Fibroblast of gingiva (primary cell): Measurements from ENCODE around the gene METRN.

Source experiments
- DNase-seq: peaks from one replicate; pipeline ENCODE4 v3.0.0-alpha.2; 2011; ENCODE audit warnings: low read depth

The METRN gene

GRCh38 chr16:723695-724094 lies 8.8 kb downstream of the METRN start:
- no peak for DNase-seq

DNA sequence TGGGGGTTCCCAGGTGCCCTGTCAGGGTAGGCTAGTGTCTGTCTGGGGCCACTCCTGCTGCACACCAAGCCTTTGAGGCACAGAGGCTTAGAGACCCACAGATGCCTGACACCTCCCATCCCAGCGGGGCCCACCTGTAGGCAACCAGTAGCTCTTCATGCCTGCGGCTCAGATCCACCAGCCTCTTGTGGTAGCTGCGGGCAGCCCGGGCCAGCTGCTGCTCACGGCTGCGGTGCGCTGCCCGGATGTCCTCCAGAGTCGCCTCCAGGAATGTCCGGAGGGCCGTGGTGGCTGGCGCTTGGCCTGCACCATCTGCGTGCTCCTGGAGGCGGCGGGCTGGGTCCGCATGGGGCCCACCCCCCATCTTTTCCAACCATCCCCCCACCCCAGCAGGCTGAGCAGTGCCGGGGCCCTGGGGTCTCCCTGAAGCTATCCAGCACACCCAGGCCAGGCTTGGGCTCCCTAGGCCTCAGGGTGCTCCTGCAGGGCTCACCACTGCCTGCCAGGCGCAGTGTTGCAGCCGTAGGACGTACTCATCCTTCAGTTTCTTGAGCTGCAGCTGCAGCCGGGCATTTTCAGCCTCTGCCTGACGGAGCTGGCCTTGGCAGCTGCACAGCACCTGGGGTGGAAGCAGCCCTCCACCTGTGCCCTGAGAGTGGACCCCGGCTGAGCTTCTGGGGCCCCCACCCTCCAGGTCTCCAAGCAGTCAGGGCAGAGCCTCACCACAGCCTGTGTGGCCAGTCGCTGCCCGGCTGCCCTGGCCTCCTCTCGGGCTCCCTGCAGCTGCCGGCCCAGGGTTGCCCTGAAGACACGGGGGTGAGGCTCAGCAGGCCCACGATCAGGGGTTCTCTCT lies 9.5 kb downstream of the METRN start:
- DNase-seq: no peak

DNA sequence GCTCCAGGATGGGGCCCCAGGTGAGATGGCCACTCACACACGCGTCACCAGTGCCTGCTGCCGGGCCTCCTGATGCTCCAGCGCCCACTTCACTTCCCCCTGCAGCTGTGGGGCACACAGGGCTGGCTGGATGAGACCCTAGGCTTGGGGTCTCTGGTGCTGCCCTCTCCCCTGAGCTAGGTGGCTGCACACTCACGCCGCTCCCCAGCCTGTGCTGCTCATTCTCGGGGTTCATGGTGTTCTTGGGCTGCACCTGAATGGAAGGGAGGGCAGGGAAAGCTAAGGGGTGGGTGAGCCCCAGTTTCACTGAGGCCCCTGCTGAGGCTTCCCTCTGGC lies 10.1 kb downstream of the METRN start:
- DNase-seq: no peak

- DNase-seq: no peak
Observed at GRCh38 chr16:725463-726187, 10.7 kb downstream of the METRN start.

GRCh38 chr16:726188-726437 lies 11.2 kb downstream of the METRN start:
- DNase-seq: no peak

GRCh38 chr16:726438-727290 lies 11.7 kb downstream of the METRN start, which contains the start of the genes CCDC78 and HAGHL:
Gene CCDC78, minus strand, starts transcription at chr16:726443. Its CDS starts 76 bp downstream, at chr16:726367.
Gene HAGHL, plus strand, starts transcription at chr16:727106. Its CDS starts 404 bp downstream, at chr16:727510.
- peak; percentile 56 for DNase-seq

GRCh38 chr16:727291-727977 lies 12.5 kb downstream of the METRN start:
- no peak for DNase-seq

DNA sequence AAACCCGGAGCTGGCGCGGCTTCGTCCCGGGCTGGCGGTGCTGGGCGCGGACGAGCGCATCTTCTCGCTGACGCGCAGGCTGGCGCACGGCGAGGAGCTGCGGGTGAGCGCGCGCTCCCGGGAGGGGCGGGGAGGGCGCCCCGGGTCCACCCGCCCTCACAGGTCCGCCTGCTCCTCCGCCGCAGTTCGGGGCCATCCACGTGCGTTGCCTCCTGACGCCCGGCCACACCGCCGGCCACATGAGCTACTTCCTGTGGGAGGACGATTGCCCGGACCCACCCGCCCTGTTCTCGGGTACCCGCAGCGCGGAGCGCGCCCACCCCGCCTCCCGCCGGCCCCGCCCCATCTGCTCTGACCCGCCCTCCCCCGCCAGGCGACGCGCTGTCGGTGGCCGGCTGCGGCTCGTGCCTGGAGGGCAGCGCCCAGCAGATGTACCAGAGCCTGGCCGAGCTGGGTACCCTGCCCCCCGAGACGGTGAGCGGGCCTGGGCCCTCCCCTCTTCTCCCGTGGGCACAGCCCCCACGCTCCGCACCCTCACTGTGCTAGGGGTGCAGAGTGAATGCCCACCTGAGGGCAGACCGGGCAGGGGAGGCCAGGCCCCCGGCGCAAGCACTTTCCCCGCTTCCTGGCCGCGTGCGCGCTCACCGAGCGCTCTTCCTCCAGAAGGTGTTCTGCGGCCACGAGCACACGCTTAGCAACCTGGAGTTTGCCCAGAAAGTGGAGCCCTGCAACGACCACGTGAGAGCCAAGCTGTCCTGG lies 13.4 kb downstream of the METRN start:
- peak; percentile 86 for DNase-seq

DNA sequence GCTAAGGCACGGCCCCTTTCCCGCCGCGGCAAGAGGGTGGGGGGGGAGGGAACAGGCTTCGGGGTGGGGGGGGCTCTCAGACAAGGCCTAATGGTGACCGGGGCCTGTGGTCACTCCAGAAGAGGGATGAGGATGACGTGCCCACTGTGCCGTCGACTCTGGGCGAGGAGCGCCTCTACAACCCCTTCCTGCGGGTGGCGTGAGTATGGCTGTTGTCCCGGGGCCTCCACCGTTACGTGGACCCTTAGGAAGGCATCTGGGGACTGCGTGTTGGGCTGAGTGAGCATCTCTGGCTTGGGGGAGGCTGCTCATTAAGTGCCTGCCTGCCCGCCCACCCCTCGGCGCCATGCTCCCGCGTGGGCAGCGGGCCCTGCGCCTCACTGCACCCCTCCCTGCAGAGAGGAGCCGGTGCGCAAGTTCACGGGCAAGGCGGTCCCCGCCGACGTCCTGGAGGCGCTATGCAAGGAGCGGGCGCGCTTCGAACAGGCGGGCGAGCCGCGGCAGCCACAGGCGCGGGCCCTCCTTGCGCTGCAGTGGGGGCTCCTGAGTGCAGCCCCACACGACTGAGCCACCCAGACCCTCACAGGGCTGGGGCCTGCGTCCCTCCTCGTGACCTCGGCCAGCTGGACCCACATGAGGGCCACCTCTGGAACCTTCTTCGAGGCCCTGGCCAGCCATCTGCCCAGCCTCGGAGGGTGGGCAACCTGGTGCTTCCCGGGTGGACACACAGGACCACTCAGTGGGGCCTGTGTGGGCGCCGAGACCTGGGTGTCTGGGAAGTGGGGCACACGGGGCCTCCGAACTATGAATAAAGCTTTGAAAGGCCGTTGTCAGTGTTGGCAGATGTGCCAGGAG lies 14.2 kb downstream of the METRN start:
- no peak for DNase-seq

DNA sequence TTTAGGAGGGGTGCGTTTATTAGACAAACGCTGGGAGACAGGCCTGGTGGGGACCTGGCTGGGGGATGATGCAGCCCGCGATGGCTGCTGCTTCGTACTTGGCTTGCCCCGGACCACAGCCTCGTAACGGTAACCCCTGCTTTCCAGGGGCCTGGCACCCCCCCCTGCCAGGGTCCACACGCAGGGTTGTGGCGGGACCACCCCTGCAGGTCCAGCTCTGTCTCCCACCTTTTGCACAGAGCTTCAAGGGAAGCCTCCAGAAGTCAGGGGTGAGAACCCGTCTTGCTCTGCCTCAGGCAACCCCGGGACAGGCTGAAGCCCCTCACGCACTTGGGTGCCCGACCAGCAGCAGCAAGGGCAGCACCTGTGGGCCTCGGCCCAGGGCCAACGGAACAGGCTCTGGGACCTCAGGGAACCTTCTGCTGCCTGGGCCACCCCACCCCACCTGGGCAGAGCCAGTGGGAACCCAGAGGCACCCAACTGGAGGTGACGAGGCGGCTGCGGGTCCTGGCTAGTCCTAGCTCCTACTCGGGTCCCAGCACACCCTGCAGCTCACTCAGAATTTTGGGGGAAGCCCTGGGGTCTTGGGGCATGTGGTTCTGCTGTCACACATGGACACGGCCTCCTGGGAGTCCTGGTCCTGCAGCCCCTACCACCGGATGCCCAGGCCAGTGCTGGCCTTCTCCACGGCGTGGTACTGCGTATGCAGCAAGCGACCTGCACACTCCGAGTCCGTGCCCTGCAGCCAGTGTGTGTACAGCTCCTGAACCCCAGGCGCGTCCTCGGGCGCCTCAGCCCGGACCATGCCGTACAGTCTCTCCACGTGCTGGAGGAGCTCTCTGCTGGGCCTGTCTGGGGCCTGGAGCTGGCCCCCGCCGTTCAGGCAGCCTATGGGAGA lies 15.1 kb downstream of the METRN start:
- no peak for DNase-seq

DNA sequence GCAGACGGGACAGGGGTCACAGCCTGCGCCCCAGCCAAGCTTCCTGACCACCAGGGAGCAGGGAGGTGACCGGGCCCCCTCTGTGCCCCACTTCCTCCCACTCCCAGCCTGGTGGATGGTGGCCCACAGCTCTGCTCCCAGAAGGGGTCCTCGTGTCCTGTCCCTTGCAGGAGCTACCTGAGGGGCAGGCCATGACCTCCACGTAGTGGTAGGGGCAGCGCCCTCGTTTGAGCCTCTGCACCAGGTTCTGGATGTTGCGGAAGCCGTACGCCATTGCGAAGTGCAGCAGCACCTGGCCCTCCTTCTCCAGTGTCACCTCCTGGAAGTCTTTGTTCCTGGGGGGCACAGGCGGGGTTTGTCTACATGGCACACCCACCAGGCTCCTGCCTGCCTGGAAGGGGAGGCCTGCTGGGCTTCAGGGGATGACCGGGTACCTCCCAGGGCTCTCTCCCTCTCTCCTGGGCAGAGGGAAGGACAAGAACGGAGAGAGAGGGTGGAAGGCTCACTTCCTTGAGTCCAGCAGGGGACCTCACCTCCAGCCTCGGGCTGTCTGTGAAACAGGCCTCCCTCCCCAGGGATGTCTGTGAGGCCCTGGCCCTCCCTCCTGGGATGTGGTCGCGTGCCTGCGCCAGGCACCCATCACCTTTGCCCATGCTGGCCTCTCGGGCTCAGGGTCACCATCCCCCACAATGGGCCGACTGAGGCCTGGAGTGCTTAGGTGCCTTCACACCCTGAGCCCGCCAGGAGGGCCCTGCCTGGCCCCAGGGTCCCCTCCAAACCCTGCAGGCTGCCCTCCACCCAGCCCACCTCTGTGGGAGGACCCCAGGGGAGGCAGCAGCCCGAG lies 16.0 kb downstream of the METRN start:
- no peak for DNase-seq

DNA sequence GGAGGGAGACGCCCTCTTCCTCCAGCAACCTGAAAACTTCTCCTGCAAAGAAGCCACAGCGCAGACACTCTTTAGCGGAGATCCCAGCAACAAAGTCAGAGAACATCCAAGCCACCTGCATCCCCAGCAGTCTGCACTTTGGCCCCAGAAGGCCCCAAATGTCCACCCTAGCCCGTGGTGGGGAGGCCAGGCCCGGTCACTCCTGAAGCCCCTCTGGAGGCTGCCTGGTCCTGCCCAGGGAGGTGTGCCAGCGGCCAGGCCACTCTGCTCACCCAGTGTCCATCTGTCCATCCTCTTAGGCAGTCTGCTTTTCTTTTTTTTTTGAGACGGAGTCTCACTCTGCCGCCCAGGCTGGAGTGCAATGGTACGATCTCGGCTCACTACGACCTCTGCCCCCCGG lies 17.4 kb downstream of the METRN start:
- no peak for DNase-seq

- no peak for DNase-seq
Observed at GRCh38 chr16:732936-733335, 18.0 kb downstream of the METRN start.

- no peak for DNase-seq
Observed at GRCh38 chr16:733382-734207, 18.7 kb downstream of the METRN start.

- DNase-seq: no peak
Observed at GRCh38 chr16:734208-734980, 19.5 kb downstream of the METRN start.

- DNase-seq: no peak
Observed at GRCh38 chr16:734981-735881, 20.3 kb downstream of the METRN start.
